GM21619 (cell line): ENCODE measurements around the gene CYB561.

Experiments used
- ATAC-seq: cut with Tn5 transposase; IDR thresholded peaks from one replicate; pipeline ENCODE4 v1.9.1; 2021; ENCODE audit not compliant: unreplicated experiment

Gene CYB561

DNA sequence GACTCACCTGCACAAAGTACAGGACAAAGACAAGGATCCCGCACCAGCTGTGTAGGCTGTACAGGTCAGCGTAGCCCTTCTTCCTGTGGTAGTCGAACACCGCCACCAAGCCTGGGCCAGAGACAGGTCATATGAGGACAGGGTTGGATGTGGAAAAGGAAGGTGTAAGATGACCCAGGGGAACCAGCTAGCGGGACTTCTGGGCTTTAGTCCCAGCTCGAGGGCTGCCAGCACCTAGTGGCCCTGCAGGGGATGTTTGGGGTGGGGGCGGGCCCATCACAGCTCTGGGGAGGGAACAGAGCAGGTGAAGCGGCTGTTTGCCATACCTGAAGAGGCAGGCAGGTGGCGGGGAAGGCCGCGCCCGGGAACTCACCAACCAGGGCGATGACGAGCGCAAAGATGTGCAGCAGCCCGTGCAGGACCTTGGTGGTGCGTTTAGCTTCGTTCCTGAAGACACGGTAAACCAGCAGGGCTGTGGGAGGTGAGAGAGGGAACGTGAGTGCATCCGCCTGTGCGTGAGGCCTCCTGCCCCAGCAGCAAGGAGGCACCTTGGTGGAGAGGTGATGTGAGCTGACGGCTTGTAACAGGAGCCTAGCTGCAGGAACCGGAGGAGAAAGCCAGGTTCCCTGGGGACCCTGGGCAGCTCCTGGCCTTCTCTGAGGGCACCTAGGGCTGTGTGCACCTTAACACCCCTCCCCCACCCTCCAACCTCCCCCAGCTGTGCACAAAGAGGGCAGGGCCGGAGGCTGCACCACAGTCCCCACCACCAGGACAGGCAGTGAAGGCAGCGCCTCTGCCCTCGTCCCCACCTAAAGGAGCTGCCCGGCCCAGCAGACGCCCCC, 10.2 kb downstream of the CYB561 start:
- no peak for ATAC-seq

DNA sequence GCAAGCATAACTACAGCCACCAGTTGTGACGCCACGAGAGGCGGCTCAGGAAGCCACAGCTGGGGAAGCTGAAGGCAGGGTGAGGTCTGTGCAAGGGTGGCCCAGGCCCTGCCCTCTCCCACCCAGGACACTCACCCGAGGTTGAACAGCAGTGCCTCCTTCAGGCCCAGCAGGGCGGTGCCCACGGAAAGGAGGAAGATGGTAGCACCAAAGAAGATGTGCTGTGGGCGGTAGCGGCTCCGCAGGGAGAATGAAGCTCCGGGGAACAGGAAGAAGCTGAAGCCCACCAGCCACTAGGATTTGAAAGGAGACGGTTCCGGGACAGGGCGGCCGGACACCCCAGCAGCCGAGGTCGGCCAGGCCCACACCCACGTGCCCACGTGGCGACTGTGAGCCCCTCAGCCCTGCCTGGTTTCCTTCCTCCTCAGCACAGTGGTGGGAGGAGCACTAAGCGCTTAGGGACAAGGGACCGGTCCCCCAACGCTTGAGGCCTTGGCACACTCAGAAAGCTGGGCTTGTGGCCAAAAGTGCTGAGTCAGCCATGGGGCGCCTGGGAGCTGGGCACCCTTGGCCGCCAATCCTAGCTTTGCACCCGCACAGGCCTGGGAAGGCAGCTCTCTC, 11.0 kb downstream of the CYB561 start:
- ATAC-seq: no peak

DNA sequence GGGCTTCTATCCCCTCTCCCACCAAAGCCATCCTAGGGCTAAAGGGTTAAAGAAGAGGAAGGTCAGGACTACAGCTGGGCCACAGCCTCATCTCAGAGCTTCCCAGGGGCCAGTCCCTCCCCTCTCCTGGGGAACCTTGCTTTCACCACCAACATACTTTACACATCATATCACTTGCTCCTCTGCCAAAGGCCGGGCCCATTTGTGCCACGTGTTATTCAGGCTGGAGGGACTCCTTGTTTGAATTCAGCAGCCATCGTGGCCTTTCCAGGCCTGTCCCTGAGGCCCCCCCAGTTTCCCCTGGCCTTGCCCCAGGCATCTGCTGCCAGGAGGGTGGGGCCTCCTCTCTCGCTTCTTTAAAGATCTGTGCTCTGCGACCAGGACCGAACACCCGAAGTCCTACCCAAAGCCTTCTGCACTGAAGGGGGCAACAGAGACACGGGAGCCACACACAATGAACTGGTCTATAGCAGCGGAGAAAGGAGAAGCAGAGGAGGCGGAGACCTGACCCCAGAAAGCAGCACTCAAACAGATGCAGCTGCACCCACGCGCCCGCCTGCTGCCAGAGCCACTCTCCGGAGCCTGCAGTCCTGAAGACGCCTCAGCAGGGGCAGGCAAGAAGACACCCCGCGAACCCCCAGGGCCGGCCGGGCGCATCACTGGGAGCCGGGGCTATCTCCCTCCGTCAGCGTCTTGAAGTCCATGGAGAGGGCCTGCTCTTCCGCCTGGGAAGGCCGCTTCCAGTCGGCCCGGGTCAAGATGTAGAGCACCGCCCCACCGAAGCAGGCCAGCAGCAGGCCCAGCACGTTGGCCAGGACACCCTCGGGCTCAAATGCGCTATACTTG, 12.1 kb downstream of the CYB561 start:
- no peak for ATAC-seq

DNA sequence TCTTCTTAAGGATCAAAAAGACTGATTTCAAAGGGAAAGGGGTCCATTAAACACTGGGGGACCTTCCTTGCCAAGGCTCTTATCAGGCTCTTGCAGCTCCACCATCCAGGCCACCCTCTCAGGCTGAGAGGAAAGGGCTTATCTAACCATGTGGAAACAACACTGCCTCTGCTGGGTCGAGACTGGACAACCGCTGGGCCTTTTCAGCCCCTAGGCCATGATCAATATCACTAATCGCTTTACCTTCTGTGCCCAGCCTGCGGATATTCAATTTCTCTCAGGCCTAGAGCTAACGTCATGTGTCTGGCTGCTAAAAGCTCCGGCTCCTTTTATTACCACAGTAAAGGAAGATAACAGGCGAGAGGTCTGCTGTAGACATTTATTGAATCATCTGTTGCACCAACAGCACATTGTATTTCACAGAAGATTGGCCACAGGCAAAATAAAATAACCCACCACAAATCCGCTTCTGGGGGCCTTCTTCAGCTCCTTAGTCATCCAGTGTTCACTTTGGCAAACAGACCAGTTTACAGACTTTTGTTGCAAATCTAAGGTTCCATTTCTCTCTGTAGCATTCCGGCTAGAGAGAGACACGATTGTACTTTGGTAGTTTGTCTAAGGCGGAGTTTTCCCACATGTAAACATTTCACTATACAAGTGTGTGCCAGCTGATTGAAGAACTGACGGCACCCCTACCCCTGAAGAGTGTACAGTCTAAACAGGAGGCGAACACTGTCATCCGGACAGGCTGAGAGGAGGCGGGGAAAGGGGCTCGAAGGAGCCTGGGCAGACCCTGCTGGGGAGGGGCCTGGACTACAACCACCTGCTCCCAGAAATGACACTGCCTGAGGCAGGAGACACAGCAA, 13.9 kb downstream of the CYB561 start:
- no peak for ATAC-seq

DNA sequence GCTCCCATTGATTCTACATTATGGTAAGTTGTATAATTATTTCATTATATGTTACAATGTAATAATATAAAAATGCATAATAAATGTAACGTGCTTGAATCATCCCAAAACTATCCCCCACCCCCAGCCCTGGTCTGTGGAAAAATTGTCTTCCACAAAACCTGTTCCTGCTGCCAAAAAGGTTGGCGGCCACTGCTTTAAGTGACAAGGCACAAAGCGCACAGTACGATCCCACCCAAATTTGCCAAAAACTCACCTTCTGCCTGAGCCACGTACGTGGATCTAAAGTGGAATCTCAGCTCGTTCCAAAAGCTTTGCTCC, 14.5 kb downstream of the CYB561 start:
- no peak for ATAC-seq

DNA sequence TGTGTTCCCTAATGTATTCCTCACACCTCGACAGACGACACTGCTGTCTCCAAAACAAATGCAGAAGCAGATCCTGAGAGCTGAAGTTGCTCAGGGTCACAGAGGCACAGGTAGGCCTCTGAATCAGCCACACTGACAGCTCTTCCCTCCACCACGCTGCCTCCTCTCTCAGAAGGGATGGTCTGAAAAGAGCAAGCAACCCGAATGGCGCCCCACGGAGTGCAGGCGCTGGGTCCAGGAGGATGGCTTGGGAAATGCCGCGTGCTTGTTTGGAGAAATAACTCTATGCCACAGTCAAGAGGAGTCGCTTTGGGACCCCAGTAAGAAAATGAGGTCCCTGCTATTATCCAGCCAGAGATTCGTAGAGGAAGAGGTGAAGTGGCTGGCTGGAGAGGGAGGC, 15.9 kb downstream of the CYB561 start:
- ATAC-seq: no peak

DNA sequence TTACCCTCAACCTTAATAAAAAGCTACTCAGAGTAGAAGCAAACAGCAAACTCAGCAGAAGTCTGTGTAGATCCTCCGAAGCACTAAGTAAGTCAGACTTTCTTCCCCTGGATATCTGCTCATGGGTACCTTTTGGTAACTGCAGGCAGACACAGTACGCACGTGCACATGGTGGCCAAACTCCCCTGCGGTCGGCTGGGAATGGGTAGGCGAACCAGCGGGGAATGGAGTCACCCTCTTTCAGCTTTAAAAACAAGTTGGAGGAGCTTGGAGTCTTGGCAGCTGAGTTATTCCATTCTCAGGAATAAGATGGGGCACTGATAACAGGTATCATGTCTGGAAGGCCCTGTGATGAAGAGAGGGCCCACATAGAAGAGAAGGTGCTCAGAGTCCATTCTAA, 16.3 kb downstream of the CYB561 start:
- ATAC-seq: no peak

DNA sequence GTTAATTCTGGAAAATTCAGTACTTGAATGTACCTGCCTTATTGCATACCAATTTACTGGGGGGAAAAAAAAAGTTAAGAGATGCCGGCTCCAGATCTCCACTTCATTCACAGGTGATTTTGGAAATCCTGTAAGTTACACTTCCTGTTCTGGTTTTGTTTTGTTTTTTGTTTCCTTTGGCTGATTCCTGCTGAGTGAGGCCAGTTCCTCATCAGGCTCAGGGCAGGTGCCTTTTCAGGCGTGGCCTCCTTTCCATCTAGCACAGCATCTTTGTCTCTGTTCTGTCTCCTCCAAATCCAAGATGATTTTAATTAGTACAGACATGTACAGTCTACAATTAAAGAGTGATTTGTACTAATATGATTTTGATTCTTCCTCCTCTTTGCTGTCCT, 19.2 kb downstream of the CYB561 start:
- no peak for ATAC-seq

DNA sequence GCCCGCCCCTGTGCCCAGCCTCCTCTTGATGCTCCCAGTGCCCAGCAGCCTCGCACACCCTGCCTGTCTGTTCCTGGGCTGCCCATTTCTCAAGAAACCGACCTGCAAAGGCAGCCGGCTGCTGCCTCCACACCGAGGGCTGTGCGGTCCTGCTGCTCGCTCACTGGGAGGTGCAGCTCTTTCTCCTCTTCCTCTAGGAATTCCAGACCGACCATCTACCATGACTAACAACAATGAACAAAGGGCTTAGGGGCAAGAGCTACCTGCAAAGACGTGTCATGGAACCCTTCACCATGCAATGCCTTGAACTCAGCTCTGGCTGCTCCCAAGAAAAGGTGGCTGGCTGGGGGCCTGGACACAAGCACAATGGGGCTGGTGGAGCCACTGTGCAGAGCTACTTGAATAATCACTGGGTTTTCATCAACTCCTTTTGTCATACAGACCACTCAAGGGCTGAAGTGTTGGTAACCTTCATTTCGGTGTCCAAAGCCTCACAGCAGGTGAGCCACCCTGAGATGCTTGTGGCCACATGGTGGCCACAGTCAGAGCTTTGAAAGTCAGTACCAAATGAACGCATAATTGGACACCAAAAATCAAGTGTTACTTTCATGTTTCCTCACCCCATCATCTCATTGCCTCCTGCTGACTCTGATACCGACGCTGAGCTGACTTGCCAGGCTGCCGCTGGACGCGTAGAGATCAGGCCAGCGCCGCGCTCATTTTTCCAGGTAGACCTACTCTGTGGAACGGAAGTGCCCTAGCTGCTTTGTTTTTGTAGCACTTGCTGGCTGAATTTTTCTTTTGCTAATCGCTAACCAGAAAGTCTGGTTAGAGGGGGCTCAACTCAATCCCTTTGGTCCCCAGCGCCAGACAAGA, 19.8 kb downstream of the CYB561 start:
- ATAC-seq: no peak

DNA sequence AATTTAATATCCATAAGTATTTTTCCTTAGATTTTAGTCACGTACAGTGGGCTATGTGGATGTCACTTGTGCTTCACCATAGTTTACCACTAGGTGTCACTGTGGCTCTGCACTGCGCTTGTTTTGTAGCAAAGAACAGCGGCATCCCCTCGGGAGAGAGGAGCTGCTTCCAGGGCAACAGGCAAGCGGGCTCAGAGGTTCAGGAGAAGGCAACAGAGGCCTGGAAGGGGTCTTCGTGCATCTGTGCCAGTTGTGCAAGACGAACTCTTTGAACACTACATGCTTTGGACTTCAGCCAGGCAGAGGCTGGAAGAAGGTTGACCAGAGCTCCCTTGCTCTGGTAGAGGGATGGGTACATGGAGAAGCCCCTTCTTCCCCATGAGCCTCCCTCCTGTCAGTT, 20.6 kb downstream of the CYB561 start:
- ATAC-seq: peak; percentile 64

DNA sequence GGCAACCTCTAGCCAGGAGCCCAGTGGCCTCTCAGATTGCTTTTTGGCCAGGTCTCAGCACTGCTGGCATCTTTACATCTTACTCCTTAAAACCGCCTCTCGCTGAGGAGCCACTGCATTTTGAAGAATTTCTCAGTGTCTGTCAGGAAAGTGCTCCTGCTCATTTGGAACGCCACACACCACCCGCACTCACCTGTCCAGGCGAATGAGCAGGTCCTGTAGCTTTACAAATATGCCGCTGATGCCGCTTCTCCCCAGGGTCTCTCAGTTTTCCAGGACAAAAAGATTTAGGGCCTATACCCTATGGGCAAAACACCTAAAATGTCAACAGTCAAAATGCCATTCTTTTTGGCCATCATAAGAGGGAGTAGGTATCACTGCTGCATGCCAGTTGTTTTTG, 22.1 kb downstream of the CYB561 start:
- ATAC-seq: no peak

DNA sequence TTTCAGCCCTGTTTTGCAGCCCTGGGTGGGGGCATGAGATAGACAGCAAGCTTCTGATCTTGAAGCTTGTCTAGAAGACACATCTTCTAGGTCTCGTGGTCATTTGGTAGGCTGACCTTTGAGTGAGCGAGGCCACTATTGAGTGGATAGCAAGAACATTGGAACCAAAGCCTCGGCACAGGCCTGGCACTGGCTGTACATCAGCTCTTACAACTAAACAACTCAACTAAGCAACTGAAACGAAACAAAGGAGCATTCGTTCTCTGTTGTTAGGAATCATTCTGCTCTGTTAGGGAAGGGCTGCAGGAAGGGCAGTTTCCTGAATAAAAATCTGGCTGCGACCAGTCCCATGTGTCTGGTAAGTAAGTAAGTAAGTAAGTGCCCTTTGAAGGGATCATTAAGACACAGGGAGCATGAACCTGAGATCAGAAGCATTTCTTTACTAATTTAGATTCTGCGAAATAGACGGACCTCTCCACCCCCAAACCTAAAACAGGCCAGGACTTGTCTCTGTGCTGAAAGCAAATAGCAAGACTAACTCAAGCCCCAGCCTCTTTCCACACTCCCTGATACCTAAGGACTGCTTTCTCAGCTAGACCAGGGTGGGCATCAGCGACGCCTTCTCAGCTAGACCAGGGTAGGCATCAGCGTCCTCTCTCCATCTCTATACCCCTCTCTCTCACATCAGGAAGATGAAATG, 22.7 kb downstream of the CYB561 start:
- no peak for ATAC-seq

DNA sequence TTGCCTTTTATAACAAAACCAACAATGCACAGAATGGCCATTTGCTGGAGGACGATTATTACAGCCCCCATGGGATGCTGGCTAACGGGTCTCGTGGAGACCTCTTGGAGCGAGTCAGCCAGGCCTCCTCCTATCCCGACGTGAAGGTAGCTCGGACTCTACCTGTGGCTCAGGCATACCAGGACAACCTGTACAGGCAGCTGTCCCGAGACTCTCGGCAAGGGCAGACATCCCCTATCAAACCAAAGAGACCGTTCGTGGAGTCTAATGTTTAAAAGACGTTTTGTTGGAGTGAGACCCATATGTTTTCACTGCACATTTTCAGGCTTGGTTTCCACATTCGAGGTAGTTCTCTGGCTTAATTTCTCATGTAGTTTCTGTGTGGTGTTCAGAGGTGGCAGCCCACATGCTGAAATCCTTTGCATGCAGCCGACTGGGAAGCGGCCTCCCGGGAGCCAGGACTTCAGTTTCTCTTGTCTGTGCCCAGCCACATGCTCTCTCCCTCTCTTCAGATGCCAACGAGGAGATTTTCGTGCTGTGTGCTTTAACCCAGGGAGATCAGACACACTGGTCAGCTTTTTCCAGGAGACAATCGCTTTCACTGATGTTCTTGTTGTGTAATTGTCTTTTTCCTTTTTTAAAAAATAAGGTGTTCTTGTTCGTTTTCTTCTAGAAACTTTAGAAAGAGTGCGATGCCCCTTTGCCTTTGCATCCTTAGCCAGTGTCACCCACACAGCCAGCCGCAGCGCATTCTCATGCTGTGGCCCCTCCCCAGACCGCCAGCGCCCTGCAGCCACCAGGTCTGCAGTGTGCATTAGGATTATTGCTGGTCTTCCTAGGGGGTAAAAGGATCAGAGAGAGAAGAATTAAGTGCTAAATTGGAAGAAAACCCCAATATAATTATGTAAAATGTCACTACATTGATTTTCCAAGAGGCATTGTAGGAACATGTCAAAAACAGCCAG, 24.1 kb downstream of the CYB561 start:
- no peak for ATAC-seq

DNA sequence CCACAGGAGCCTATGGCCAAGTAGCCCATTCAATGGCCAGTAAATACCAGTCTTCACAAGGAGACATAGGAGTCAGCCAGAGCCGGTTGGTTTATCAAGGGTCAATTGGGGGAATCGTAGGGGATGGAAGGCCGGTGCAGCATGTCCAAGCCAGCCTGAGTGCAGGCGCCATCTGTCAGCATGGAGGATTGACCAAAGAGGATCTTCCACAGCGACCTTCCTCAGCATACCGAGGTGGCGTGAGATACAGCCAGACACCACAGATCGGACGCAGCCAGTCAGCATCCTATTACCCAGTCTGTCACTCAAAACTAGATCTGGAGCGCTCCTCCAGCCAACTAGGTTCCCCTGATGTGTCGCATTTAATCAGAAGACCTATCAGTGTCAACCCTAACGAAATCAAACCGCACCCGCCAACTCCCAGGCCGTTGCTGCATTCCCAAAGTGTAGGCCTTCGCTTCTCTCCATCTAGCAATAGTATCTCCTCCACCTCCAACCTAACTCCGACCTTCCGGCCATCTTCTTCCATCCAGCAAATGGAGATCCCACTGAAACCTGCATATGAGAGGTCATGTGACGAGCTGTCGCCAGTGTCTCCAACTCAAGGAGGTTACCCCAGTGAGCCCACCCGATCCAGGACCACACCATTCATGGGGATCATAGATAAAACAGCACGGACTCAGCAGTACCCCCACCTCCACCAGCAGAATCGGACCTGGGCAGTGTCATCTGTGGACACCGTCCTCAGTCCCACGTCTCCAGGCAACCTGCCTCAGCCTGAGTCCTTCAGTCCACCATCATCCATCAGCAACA, 25.0 kb downstream of the CYB561 start:
- no peak for ATAC-seq

DNA sequence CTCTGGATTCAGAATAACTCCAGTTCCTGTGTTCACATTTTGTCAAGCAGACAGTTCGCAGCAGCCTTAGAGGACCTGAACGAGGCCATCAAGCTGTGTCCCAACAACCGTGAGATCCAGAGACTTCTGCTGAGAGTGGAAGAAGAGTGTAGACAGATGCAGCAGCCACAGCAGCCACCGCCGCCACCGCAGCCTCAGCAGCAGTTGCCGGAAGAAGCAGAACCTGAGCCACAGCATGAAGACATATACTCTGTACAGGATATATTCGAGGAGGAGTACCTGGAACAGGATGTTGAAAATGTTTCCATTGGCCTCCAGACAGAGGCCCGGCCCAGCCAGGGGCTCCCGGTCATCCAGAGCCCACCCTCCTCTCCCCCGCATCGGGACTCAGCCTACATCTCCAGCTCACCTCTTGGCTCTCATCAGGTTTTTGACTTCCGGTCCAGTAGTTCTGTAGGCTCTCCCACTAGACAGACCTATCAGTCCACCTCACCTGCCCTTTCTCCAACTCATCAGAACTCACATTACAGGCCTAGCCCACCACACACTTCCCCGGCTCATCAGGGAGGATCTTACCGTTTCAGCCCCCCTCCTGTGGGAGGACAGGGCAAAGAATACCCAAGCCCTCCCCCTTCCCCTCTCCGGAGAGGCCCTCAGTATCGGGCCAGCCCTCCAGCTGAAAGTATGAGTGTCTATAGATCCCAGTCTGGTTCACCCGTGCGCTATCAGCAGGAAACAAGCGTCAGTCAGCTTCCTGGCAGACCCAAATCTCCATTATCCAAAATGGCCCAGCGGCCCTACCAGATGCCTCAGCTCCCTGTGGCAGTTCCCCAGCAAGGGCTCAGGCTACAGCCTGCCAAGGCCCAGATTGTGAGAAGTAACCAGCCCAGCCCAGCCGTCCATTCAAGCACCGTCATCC, 25.9 kb downstream of the CYB561 start:
- ATAC-seq: no peak

DNA sequence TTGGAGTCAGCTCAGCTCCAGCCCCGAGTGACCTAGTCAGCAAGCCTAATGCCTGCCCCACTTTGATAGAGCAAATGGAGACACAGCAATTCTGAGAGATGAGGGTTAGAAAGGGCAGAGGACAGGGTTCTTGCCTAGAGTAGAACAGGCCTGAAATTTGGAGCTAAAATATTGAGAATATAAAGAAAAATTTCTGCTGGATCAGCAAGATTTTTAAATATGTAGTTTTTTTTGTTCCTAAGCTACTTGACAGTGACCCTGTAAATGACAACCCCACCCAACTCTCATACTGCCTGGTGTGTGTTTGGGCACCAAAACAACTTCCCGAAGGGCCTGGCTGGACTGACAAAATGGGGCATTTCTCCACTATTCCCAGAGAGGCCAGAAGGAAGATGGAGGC, 26.7 kb downstream of the CYB561 start:
- no peak for ATAC-seq
